AG08395 (cell line): ENCODE results near the gene OBI1.
"Not testable (repeated sequence)": the region's sequence is repeated elsewhere in the genome, so short reads cannot be mapped to it uniquely, and the experiment has no call there.

Source experiments
- DNase-seq: peaks from one replicate; pipeline ENCODE4 v3.0.0; 2012; ENCODE audit warnings: mixed read lengths, low spot score

OBI1 gene

DNA sequence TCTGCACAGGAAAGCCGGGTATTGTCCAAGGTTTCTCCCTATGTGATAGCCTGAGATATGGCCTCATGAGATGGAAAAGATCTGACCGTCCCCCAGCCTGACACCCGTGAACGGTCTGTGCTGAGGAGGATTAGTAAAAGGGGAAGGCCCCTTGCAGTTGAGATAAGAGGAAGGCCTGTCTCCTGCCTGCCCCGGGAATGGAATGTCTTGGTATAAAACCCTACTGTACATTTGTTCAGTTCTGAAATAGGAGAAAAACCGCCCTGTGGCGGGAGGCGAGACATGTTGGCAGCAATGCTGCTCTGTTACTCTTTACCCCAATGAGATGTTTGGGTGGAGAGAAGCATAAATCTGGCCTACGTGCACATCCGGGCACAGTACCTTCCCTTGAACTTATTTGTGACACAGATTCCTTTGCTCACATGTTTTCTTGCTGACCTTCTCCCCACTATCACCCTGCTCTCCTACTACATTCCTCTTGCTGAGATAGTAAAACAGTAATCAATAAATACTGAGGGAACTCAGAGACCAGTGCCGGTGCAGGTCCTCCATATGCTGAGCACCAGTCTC lies 11.8 kb downstream of the OBI1 start:
- DNase-seq: not testable (repeated sequence)

- DNase-seq: no peak
These were observed 20.7 kb downstream of the OBI1 start for GRCh38 chr13:78638216-78638615.

DNA sequence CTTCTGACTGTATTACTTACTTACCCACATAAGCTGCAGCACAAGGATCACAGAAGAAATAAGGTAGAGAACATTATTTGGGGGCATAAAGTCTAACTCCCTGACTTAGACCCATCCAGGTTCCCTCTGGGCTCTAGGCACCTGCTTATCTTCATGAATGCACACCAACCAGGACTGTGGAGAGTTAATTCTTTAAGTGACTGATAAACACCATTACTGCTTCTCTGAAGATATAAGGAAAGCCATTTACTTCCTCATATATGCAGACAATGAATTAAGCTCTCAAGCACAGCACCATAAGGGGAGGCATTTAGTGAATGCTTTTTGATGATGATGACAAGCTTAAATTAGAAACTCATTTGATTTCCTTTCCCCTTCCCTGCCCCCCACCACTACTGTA lies 22.5 kb downstream of the OBI1 start:
- no peak for DNase-seq

GRCh38 chr13:78632996-78633395 lies 26.0 kb downstream of the OBI1 start:
- no peak for DNase-seq

DNA sequence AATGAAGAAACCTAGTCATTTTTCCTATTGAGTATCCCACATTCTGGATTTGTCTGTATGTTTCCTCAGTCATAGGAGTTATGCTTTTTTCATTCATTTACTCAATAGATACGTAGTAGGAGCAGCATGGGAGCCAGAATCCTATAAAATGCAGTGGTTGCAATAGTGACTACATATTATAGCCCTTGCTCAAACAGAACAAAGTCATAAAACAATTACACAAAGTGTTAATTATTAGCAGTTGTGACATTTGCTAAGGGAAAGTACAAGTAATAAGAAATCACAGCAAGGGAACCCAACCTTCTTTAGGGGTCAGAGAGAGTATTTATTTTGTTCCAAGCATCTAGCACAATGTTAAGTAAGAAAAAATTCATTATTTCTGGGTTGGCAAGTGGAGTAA lies 27.9 kb downstream of the OBI1 start:
- DNase-seq: no peak

DNA sequence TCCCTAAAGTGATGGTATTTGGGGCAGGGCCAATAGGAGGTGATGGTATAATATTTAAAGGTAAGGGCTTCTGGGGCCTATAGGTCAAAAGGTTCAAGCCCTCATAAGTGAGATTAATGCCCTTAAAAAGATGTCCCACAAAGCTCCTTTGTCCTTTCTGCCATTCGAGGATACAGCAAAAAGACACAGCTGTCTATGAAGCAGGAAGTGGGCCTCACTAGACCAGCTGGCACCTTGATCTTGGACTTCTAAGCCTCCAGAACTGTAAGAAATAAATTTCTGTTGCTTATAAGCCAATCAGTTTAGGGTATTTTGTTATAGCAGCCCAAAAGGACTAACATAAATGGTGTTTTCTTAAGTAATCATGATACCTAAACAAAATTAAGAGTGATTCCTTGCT lies 28.4 kb downstream of the OBI1 start:
- DNase-seq: no peak

DNA sequence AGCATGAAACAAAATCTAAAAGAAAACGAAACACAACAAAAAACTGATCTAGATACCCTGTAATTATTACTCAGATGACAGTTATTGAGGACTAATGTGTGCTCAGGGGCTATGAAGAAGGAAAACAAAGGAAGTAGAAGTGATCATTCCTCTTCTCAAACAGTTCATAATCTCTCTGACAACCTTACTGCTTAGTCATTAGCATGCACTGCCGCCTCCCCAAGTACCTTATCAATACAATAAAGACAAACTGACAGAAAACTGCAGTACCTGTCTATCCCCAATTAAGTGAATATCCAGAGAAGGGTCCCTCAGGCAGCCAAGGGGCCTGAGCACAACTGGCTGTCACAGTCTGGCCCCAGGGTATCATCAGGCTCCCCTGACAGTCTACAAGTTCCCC lies 33.6 kb downstream of the OBI1 start:
- no peak for DNase-seq

GRCh38 chr13:78623132-78623531 lies 35.8 kb downstream of the OBI1 start:
- DNase-seq: no peak

DNA sequence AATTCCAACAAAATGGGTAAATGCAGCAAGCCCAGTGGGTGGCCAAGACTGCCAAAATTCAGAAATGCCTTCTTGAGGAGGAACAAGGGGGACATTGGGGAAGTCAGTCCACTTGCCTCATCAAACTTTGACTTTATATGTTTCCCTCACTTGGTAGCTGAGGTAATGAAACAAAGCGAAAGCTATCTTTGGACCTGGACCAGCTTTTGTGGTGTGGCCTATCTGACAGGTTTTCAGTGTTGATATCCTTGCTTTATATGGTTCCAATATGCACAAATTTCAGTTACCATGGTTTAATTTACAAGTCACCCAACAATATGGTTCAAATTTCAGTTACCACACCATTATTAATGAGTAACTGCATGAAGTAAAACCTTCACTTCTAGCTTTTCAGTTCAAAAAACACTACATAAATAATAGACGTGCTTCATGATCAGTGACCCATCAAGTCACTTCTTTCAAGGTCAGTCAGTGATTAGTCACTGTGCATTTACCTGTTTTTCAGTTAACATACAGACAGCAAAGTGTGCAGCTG lies 38.0 kb downstream of the OBI1 start:
- no peak for DNase-seq

- DNase-seq: no peak
These were observed 40.5 kb downstream of the OBI1 start for GRCh38 chr13:78618411-78618810.

GRCh38 chr13:78611040-78611439 lies 47.9 kb downstream of the OBI1 start:
- DNase-seq: no peak

DNA sequence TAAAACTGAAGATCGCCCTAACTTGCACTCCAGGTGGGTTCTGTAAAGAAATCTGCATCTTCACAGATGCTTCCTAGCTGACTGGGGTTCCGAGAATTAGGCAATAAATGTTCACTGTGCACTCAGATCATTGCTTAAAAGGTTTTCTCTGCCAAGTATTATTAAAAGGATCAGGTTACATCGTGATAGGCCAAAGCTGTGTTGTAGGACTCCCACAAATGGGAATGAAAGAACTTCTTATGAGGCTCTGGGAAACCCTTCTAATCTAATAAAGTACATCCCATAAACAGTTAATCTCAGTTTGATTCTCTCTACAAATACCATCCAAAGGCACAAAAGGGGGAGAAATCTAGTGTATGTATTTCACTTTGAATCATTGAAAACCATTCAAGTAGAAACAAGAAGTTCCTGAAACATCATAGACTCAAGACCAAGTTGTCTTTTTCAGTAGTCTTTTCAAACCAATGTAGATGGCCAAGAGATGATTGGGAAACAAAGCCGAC lies 48.5 kb downstream of the OBI1 start:
- DNase-seq: no peak

DNA sequence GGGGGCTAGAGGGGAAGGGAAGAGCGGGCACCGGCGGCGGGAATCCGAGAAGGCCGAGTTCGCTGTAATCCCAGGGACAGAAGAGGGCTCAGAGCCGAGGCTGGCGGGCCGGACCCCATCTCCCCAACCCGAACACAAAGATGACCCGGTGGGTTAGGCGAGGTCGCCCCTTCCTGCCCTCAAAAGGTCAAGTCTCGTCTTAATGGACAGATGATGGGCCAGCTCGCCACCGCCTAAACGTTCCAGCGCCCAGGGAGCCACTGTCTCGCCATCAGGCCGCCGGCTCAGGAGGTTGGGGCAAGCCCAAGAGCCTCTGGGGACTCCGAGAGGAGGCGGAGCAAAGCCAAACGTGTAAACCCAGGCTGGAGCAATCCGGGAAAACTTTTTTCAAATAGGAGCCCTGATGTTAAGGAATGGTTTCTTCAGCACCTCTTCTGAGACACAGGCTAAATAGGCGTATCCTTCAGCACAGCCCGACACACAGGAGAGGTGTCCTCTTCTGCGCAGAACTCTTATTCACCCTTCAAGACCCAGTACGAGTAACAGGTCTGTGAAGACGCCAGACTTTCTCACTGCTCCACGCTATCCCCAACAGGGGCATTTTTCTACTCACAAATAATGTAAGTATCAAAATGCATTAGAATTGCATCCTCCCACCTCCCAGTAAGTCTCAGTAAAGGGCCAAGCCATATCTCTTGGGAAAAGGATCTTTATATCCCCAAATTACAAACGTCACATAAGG lies 49.3 kb downstream of the OBI1 start:
- DNase-seq: no peak

- no peak for DNase-seq
These were observed 50.1 kb downstream of the OBI1 start for GRCh38 chr13:78608688-78609463.

- DNase-seq: no peak
These were observed 50.7 kb downstream of the OBI1 start for GRCh38 chr13:78608252-78608687.

DNA sequence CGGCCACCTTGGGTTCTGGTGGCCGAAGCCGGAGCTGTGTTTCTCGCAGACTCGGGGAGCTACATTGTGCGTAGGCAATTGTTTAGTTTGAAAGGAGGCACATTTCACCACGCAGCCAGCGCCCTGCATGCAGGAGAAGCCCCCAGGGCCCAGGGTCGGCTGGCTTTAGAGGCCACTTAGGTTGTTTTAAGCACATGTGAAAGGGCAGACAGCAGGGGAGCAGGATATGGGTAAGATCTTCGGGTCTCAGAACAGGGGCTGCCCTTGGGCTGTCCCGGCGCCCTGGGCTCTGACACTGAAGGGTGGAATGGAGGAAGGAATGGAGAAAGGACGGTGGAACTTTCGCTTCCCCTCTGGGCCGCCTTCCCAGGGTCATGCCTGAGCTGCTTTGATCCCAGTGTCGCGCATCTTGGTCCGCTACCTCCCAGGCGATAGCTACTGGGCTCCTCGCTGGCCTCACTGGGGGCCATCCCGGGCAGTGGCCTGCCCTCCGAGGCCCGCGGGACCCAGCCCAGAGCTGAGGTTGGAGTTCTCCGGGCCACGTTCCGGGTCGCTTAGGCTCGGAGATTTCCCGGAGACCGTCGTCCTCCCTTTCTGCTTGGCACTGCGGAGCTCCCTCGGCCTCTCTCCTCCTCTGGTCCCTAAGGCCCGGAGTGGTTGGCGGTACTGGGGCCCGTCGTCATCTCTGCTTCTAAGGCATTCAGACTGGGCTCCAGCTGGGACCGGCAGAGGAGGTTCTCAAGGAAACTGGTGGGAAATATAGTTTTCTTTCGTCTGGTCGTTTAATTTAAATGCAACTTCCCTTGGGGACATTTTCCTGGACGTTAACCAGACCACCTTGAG lies 51.3 kb downstream of the OBI1 start:
- DNase-seq: no peak

DNA sequence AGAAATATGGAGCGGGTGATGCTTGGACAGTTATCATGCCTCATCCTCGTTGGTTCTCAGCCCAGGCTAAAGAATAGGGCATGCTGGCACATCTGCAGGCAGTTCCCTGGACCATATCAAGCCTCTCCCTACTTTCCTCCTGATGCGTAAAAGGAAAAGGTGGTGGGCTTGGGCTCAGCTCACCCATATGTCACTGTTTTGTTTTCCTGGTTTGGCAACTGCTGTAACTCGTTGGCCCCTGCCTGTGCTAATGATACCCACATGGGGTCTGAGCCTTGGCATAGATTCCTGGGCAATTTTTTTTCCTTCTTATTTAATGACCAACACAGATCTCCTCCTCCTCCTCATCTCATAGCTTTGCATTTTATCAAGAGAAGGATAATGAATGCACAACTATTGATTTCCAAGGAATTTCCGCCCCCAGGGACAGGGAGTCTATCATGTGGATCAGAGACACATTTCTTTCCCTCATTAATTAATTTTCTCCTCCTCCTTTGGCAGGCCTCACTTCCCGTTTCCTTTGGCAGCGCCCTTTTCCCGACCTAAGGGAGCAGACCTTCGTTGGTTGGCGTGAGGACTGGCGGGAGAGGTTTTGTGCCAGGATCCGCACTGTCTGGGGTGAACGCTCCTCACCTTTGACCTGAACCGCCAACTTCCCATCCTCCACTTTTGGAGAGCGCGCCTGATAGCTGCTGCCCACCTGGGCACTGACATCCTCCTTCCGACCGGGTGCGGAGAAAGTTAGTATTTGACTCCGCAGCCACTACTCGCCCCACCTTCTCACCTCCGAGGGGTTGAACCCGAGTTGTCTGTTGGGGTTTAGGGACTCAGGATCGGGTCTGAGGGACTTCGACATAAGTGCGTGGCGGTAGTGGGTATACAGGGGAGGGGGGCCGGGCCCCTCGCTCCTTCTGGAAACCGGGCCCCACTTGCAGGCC lies 52.2 kb downstream of the OBI1 start:
- DNase-seq: no peak

- DNase-seq: no peak
These were observed 54.0 kb downstream of the OBI1 start for GRCh38 chr13:78604782-78605611.

- DNase-seq: no peak
These were observed 55.6 kb downstream of the OBI1 start, which contains the start of gene POU4F1 for GRCh38 chr13:78603240-78603957. POU4F1 (minus strand) TSS chr13:78603552; CDS start chr13:78603326, 226 bp downstream.
